22Rv1 (cell line): ENCODE measurements around the gene CD48.

ENCODE experiments used
- H3K27ac ChIP-seq: fragments of 450-650 bp; 2 replicates; pipeline ENCODE4 v1.5.1; 2017
- ZFX ChIP-seq: fragments of 450-650 bp; IDR thresholded peaks from 2 replicates; pipeline ENCODE4 v1.6.1; 2017; ENCODE audit warnings: antibody characterized with exemption, borderline replicate concordance
- TF ChIP-seq, protein P1 (sequence below): fragments of 450-650 bp; IDR thresholded peaks from 2 replicates; pipeline ENCODE4 v1.5.1; 2017; ENCODE audit warnings: mild to moderate bottlenecking

CD48 gene, protein sequence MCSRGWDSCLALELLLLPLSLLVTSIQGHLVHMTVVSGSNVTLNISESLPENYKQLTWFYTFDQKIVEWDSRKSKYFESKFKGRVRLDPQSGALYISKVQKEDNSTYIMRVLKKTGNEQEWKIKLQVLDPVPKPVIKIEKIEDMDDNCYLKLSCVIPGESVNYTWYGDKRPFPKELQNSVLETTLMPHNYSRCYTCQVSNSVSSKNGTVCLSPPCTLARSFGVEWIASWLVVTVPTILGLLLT

DNA sequence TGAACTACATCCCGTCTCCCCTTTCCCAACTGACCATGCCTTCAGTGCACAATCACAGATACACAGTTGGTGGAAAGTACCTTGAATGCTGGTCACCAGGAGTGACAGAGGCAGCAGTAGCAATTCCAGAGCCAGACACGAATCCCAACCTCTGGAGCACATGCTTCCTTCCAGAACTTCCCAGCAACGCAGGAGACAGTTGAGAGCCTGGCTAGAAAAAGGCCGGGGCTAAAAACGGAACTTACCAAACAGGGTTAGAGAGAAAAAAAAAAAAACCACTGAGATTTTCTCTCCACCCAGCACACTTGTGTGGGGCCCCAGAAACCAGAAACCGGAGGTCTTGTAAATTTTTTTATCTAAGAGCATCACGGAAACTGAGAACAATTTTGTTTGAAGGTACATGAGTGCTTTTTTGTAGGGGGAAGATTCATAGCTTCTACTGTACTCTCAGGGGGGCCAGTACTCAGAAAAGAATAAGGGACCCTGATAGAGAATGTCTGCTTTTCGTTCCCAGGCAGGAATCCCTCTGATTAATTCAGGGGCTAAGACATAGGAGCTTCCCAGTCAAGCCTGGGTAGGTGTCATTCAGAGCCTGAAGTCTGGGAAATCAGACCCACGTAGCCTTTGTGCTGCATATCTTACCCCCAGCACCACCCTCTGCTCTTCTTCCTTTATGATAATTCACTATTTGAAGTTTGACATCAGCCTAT lies at the start of gene CD48:
TSS of gene CD48 (minus strand) at position 221 of the 710 bp plus-strand sequence. CDS start at position 162, 59 bp downstream.
- TF ChIP-seq, protein P1, sequence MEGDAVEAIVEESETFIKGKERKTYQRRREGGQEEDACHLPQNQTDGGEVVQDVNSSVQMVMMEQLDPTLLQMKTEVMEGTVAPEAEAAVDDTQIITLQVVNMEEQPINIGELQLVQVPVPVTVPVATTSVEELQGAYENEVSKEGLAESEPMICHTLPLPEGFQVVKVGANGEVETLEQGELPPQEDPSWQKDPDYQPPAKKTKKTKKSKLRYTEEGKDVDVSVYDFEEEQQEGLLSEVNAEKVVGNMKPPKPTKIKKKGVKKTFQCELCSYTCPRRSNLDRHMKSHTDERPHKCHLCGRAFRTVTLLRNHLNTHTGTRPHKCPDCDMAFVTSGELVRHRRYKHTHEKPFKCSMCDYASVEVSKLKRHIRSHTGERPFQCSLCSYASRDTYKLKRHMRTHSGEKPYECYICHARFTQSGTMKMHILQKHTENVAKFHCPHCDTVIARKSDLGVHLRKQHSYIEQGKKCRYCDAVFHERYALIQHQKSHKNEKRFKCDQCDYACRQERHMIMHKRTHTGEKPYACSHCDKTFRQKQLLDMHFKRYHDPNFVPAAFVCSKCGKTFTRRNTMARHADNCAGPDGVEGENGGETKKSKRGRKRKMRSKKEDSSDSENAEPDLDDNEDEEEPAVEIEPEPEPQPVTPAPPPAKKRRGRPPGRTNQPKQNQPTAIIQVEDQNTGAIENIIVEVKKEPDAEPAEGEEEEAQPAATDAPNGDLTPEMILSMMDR = no peak
- no peak for TF ChIP-seq ZFX
- no peak within 1 kb of the TSS for H3K27ac ChIP-seq

DNA sequence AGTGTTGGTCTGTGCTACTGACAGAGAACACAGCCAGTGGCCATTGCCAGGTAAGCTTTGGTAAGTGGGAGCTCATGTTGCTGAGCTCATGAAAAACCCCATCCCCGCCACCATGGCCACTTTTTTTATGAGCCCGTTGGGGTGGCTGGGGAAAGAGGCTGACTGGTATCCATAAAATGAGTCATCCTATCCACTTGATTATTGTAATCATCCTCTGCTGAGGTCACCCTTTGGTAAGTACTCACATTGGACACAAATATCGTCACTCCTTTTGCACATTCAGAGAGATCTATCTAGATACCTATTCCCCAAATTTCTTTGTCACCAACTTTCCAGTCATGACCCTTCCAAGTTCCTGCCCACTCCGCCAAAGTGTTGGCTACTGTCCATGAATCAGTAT lies 49.4 kb upstream of the CD48 start:
- no peak overlapping the region for H3K27ac ChIP-seq
- TF ChIP-seq ZFX = no peak
- TF ChIP-seq, protein P1 = no peak

DNA sequence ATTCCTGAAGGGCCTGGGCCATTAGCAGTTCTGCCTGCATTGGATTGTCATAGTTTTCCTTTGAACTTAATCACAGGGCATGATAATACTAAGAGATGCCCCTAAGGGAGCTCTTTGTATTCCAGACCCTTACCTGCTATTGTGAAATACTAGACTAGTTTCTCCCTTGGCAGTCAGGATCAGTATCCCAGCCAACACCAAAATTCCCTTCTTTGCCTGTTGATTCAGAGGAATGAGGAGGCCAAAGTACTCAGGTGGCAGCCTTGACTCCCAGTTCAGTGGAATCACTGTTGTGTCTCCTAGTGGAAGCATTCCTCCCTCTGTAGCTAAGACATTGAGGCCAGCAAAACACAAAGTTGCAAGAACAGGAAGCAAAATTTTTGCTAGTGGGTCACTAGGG lies 48.1 kb upstream of the CD48 start:
- no peak for TF ChIP-seq ZFX
- TF ChIP-seq, protein P1 = no peak
- no peak overlapping the region for H3K27ac ChIP-seq

DNA sequence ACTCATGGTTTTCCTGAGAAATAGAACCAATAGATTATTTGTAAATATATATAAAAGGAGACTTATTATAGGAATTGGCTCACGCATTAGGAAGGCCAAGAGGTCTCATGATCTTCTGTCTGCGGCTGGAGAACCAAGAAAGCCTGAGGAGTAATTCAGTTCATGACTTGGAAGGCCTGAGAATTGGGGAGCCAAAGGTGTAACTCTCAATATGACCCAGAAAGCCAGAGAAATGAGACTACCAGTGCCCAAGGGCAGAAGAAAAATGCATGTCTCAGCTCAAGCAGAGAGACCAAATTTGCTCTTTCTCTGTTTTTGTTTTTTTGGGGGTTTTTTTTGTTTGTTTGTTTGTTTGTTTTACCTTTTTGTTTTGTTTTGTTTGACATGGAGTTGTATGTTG lies 46.9 kb upstream of the CD48 start:
- TF ChIP-seq, protein P1 = no peak
- no peak for TF ChIP-seq ZFX
- no peak overlapping the region for H3K27ac ChIP-seq

DNA sequence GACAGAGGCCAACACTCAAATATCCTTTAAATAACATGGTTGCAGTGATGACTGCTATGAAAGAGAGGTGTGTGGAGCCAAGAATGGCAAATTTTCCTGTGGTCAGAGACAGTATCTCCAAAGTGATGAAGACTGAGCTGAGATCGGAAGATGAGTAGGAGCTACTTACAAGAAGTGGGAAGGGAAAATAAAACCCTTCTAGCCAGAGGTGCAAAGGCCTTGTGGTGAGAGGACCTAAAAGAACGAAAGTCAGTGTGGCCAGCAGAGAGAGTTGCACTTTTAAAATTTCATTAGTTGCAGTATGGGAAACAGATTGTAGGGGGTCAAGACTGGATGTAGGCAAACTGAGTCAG lies 45.2 kb upstream of the CD48 start:
- no peak for TF ChIP-seq ZFX
- TF ChIP-seq, protein P1 = no peak
- no peak overlapping the region for H3K27ac ChIP-seq

DNA sequence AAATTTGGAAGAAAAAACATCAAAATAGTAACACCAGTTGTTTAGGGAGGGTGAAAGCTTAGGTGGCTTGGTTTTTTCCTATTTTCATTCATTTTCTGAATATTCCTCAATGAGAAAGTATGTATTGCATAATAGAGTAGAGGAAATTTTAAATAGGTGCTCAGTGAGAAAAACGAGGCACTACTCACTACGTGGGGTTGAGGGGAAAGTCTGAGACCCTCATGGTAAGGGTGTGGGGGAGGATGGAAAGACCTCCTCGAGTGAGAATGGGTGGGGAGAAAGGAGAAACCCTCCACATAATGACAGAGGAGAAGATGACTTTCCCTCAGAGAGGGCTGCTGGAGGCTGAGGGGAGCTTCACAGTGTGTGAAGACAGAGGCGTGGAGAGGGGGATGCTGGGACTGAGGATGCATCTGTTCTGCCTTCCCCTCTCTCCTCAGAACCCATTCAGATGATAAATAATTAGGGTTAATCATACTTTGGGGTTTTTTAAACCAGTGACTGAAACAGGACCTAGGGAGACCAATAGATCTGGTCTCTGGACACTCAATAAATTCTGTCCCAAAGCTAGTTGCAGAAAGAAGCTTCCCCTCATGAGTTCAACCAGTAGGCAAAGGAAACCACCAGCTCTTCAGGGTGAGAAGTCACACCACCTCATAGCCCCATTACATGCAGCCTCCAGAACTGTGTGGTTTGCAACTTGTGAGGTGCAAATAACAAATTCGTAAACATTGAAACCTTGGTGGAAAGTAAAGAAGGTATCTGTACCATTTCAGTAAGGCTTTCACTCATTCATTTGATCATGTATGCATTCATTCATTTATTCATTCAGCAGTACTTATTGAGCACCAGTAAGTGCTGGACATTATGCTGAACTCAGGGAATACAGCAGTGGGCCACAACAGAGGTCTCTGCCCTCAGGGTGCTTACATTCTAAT lies 44.6 kb upstream of the CD48 start:
- no peak overlapping the region for H3K27ac ChIP-seq
- TF ChIP-seq, protein P1 = no peak
- no peak for TF ChIP-seq ZFX
